ENCODE measurements around the gene ZNF837. TPM values are rescaled to one million over a fixed set of nuclear protein-coding genes. Genes with fewer than 3 reads are reported as not detected.

ZNF837 gene
- total and polyA plus RNA-seq, 2 of the 13 experiments (the other 11 are each of a cell fraction or from before 2014, with no cell fraction given), result 0.29 to 1.3 TPM

DNA sequence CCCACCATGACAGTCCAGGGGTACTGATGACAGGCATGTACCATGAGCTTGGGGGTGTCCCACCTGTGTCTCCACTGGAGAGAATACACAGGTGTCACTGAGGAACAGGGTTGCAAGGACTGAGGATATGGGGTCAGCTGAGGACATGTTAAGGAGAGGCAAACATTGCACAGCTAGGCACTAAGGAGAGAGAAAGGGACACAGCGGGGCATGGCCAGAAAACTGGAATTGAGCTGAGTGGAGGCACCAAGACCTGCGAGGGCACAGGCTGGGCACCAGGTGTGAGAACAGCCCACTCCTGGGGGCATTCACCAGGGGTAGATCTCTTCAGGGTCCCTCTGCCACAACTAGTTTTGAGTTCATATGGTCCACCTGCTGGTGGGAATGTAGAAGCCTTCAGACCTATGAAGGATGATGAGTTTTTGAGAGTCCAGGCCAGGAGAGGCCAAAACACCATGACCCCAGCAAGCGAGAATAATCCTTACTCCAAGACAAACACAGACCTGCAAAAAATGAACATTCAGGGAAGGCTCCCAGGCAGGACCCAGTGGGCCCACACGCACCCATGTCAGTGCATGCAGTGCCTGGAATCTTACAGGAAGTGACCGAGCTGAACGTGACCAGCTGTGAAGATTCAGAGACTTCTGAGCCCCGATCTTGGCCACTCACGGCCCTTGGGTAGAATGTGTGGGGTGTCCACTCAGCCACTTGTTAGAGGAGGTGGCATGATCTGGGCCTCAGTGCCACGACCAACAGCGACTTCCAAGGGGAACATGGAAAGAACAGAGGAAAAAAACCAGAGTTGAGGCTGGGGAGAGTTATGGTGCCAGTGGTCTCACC lies 26.2 kb upstream of the ZNF837 start (continued):
- TF ChIP-seq, protein P1, sequence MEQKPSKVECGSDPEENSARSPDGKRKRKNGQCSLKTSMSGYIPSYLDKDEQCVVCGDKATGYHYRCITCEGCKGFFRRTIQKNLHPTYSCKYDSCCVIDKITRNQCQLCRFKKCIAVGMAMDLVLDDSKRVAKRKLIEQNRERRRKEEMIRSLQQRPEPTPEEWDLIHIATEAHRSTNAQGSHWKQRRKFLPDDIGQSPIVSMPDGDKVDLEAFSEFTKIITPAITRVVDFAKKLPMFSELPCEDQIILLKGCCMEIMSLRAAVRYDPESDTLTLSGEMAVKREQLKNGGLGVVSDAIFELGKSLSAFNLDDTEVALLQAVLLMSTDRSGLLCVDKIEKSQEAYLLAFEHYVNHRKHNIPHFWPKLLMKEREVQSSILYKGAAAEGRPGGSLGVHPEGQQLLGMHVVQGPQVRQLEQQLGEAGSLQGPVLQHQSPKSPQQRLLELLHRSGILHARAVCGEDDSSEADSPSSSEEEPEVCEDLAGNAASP (CRISPR knock-in tag; IDR thresholded peaks at IDR 0.05; ENCODE audit: borderline replicate concordance), result peak; percentile 92; the same call in 1 of the 2 replicates
- TF ChIP-seq CENPX (CRISPR knock-in tag; IDR thresholded peaks at IDR 0.05) (no peak), ZBTB1 (CRISPR knock-in tag; IDR thresholded peaks at IDR 0.05; ENCODE audit: borderline replicate concordance) (no peak), STAG1 (CRISPR knock-in tag; IDR thresholded peaks at IDR 0.05) (peak; percentile 30; the same call in 1 of the 2 replicates), RNF2 (conservative IDR thresholded peaks at IDR 0.05; ENCODE audit: low read depth) (no peak), BORCS8-MEF2B (CRISPR knock-in tag; IDR thresholded peaks at IDR 0.05) (peak; percentile 39; the same call in 1 of the 2 replicates), ZC3H13 (CRISPR knock-in tag; IDR thresholded peaks at IDR 0.05) (peak; percentile 78; the same call in 1 of the 2 replicates), RARA (CRISPR knock-in tag; IDR thresholded peaks at IDR 0.05) (no peak), RBFOX2 (IDR thresholded peaks at IDR 0.05; ENCODE audit: low read depth, low read length) (no peak), ZMYM4 (CRISPR knock-in tag; IDR thresholded peaks at IDR 0.05) (no peak), FOXO1 (CRISPR knock-in tag; IDR thresholded peaks at IDR 0.05) (no peak), CHD2 (IDR thresholded peaks at IDR 0.05; ENCODE audit: low read depth, low read length) (no peak), ELF1 (CRISPR knock-in tag; IDR thresholded peaks at IDR 0.05) (0 out of 2 replicates have a peak, but pooled peaks have one; percentile 14), POLR2G (IDR thresholded peaks at IDR 0.05; ENCODE audit: low read depth, low read length) (0 out of 2 replicates have a peak, but pooled peaks have one; percentile 29), SRSF1 (optimal IDR thresholded peaks at IDR 0.05; ENCODE audit: low read depth, low read length) (no peak), TEAD3 (CRISPR knock-in tag; optimal IDR thresholded peaks at IDR 0.05; ENCODE audit: borderline replicate concordance) (peak; percentile 98)
- TF ChIP-seq, protein P2, sequence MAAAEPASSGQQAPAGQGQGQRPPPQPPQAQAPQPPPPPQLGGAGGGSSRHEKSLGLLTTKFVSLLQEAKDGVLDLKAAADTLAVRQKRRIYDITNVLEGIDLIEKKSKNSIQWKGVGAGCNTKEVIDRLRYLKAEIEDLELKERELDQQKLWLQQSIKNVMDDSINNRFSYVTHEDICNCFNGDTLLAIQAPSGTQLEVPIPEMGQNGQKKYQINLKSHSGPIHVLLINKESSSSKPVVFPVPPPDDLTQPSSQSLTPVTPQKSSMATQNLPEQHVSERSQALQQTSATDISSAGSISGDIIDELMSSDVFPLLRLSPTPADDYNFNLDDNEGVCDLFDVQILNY (CRISPR knock-in tag; conservative IDR thresholded peaks at IDR 0.05), result no peak
- TF ChIP-seq, protein P3, sequence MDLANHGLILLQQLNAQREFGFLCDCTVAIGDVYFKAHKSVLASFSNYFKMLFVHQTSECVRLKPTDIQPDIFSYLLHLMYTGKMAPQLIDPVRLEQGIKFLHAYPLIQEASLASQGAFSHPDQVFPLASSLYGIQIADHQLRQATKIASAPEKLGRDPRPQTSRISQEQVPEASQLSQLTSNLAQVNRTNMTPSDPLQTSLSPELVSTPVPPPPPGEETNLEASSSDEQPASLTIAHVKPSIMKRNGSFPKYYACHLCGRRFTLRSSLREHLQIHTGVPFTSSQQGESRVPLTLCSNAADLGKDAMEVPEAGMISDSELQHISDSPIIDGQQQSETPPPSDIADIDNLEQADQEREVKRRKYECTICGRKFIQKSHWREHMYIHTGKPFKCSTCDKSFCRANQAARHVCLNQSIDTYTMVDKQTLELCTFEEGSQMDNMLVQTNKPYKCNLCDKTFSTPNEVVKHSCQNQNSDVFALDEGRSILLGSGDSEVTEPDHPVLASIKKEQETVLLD (CRISPR knock-in tag; IDR thresholded peaks at IDR 0.05; ENCODE audit: low read depth), result no peak
- TF ChIP-seq, protein P4, sequence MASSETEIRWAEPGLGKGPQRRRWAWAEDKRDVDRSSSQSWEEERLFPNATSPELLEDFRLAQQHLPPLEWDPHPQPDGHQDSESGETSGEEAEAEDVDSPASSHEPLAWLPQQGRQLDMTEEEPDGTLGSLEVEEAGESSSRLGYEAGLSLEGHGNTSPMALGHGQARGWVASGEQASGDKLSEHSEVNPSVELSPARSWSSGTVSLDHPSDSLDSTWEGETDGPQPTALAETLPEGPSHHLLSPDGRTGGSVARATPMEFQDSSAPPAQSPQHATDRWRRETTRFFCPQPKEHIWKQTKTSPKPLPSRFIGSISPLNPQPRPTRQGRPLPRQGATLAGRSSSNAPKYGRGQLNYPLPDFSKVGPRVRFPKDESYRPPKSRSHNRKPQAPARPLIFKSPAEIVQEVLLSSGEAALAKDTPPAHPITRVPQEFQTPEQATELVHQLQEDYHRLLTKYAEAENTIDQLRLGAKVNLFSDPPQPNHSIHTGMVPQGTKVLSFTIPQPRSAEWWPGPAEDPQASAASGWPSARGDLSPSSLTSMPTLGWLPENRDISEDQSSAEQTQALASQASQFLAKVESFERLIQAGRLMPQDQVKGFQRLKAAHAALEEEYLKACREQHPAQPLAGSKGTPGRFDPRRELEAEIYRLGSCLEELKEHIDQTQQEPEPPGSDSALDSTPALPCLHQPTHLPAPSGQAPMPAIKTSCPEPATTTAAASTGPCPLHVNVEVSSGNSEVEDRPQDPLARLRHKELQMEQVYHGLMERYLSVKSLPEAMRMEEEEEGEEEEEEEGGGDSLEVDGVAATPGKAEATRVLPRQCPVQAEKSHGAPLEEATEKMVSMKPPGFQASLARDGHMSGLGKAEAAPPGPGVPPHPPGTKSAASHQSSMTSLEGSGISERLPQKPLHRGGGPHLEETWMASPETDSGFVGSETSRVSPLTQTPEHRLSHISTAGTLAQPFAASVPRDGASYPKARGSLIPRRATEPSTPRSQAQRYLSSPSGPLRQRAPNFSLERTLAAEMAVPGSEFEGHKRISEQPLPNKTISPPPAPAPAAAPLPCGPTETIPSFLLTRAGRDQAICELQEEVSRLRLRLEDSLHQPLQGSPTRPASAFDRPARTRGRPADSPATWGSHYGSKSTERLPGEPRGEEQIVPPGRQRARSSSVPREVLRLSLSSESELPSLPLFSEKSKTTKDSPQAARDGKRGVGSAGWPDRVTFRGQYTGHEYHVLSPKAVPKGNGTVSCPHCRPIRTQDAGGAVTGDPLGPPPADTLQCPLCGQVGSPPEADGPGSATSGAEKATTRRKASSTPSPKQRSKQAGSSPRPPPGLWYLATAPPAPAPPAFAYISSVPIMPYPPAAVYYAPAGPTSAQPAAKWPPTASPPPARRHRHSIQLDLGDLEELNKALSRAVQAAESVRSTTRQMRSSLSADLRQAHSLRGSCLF (CRISPR knock-in tag; IDR thresholded peaks at IDR 0.05; ENCODE audit: borderline replicate concordance), result no peak
